H9 (cell line): Measurements from ENCODE around the gene ZBTB7A. TPM values are rescaled to one million over a fixed set of nuclear protein-coding genes. Genes with fewer than 3 reads are reported as not detected.

Experiments used
- DNase-seq: peaks from one replicate; pipeline ENCODE4 v3.0.0-alpha.2; 2017
- H2AFZ ChIP-seq: one replicate; pipeline ENCODE4 v1.6.1; 2013; ENCODE audit warnings: mild to moderate bottlenecking, low read length, control low read depth, moderate library complexity
- H2AK5ac ChIP-seq: 2 replicates; pipeline ENCODE4 v1.6.1; 2013; ENCODE audit warnings: low read length, control low read depth, mixed read lengths; ENCODE audit not compliant: insufficient read length
- H2BK120ac ChIP-seq: one replicate; pipeline ENCODE4 v1.6.1; 2013; ENCODE audit warnings: low read depth, mild to moderate bottlenecking, low read length, control low read depth, inconsistent platforms; ENCODE audit not compliant: poor library complexity, severe bottlenecking
- H2BK12ac ChIP-seq: 2 replicates; pipeline ENCODE4 v1.6.1; 2013; ENCODE audit warnings: low read length, control low read depth, mixed read lengths, low read depth; ENCODE audit not compliant: insufficient read length
- H2BK15ac ChIP-seq: 2 replicates; pipeline ENCODE4 v1.6.1; 2013; ENCODE audit warnings: low read depth, low read length, control low read depth
- H2BK20ac ChIP-seq: one replicate; pipeline ENCODE4 v1.6.1; 2013; ENCODE audit warnings: low read depth, mild to moderate bottlenecking, low read length, control low read depth, inconsistent platforms; ENCODE audit not compliant: poor library complexity, severe bottlenecking
- H2BK5ac ChIP-seq: 2 replicates; pipeline ENCODE4 v1.6.1; 2013; ENCODE audit warnings: low read length, control low read depth, mixed read lengths; ENCODE audit not compliant: insufficient read length
- H3K14ac ChIP-seq: 2 replicates; pipeline ENCODE4 v1.6.1; 2013; ENCODE audit warnings: low read length, control low read depth; ENCODE audit not compliant: insufficient read depth
- H3K18ac ChIP-seq: 2 replicates; pipeline ENCODE4 v1.6.1; 2013; ENCODE audit warnings: low read depth, mild to moderate bottlenecking, mixed read lengths, low read length, control low read depth; ENCODE audit not compliant: insufficient read length
- H3K23ac ChIP-seq: 2 replicates; pipeline ENCODE4 v1.6.1; 2013; ENCODE audit warnings: low read length, control low read depth, mixed read lengths, low read depth; ENCODE audit not compliant: insufficient read length
- H3K23me2 ChIP-seq: 2 replicates; pipeline ENCODE4 v1.6.1; 2013; ENCODE audit warnings: low read depth, mild to moderate bottlenecking, mixed read lengths, low read length, control low read depth; ENCODE audit not compliant: insufficient read length, poor library complexity, severe bottlenecking
- H3K27ac ChIP-seq: 2 replicates; pipeline ENCODE4 v1.5.1; 2013; ENCODE audit warnings: low read length, control low read depth, mixed read lengths, low read depth; ENCODE audit not compliant: insufficient read length
- H3K27me3 ChIP-seq: 2 replicates; pipeline ENCODE4 v1.6.1; 2013; ENCODE audit warnings: low read length, control low read depth, inconsistent platforms; ENCODE audit not compliant: insufficient read depth
- H3K4ac ChIP-seq: 2 replicates; pipeline ENCODE4 v1.6.1; 2013; ENCODE audit warnings: low read depth, mild to moderate bottlenecking, control low read depth, inconsistent platforms, low read length, moderate library complexity
- H3K4me1 ChIP-seq: 2 replicates; pipeline ENCODE4 v1.6.1; 2013; ENCODE audit warnings: low read length, control low read depth, inconsistent platforms; ENCODE audit not compliant: insufficient read depth
- H3K4me2 ChIP-seq: 2 replicates; pipeline ENCODE4 v1.6.1; 2013; ENCODE audit warnings: low read length, control low read depth, mixed read lengths; ENCODE audit not compliant: insufficient read length, insufficient read depth
- H3K56ac ChIP-seq: 2 replicates; pipeline ENCODE4 v1.6.1; 2013; ENCODE audit warnings: low read depth, mild to moderate bottlenecking, mixed read lengths, low read length, control low read depth; ENCODE audit not compliant: insufficient read length
- H3K79me1 ChIP-seq: 2 replicates; pipeline ENCODE4 v1.6.1; 2013; ENCODE audit warnings: low read depth, mild to moderate bottlenecking, moderate library complexity, low read length, control low read depth, inconsistent platforms; ENCODE audit not compliant: insufficient read depth, poor library complexity, severe bottlenecking
- H3K79me2 ChIP-seq: 2 replicates; pipeline ENCODE4 v1.6.1; 2013; ENCODE audit warnings: low read length, control low read depth, inconsistent platforms; ENCODE audit not compliant: insufficient read depth
- H3K9ac ChIP-seq: 2 replicates; pipeline ENCODE4 v1.6.1; 2013; ENCODE audit warnings: low read length, control low read depth, mixed read lengths; ENCODE audit not compliant: insufficient read length; ENCODE audit errors: extremely low read depth
- H3K9me3 ChIP-seq: one replicate; pipeline ENCODE4 v1.6.1; 2013; ENCODE audit warnings: low read depth, low read length, inconsistent platforms; ENCODE audit not compliant: control insufficient read depth
- H3T11ph ChIP-seq: one replicate; pipeline ENCODE4 v1.6.1; 2013; ENCODE audit warnings: mild to moderate bottlenecking, low read length, control low read depth, inconsistent platforms
- H4K20me1 ChIP-seq: one replicate; pipeline ENCODE4 v1.6.1; 2013; ENCODE audit not compliant: control insufficient read depth, insufficient read length, insufficient read depth
- H4K5ac ChIP-seq: 2 replicates; pipeline ENCODE4 v1.6.1; 2013; ENCODE audit warnings: low read depth, mild to moderate bottlenecking, mixed read lengths, low read length, control low read depth; ENCODE audit not compliant: insufficient read length
- H4K8ac ChIP-seq: replicated peaks from 2 replicates; pipeline ENCODE4 v1.6.1; 2013; ENCODE audit warnings: low read length, control low read depth, mixed read lengths, low read depth; ENCODE audit not compliant: insufficient read length
- H4K91ac ChIP-seq: 2 replicates; pipeline ENCODE4 v1.6.1; 2013; ENCODE audit warnings: low read depth, mild to moderate bottlenecking, moderate library complexity, mixed read lengths, low read length, control low read depth; ENCODE audit not compliant: insufficient read length
- H3K27ac Mint-ChIP-seq, 3 experiments: 2 replicates in 2 of 3; 3 replicates in 1 of 3; pipeline ENCODE4 v1.8.0; 2020 to 2021; ENCODE audit warnings: mixed read lengths in 3 of 3, mild to moderate bottlenecking in 1 of 3, moderate library complexity in 1 of 3
- H3K27me3 Mint-ChIP-seq: 2 replicates; pipeline ENCODE4 v1.8.0; 2021; ENCODE audit warnings: low read depth, mild to moderate bottlenecking, moderate library complexity, mixed read lengths
- H3K36me3 Mint-ChIP-seq, 3 experiments: 2 replicates in 2 of 3; 3 replicates in 1 of 3; pipeline ENCODE4 v1.8.0; 2020 to 2021; ENCODE audit warnings: low read depth in 3 of 3, mixed read lengths in 3 of 3; ENCODE audit not compliant: insufficient read depth in 1 of 3
- H3K4me1 Mint-ChIP-seq, 2 experiments: 2 replicates each; pipeline ENCODE4 v1.8.0; 2020; ENCODE audit warnings: mixed read lengths in 2 of 2
- H3K4me3 Mint-ChIP-seq, 2 experiments: 2 replicates in 1 of 2; 3 replicates in 1 of 2; pipeline ENCODE4 v1.8.0; 2020 to 2021; ENCODE audit warnings: mild to moderate bottlenecking in 2 of 2, mixed read lengths in 2 of 2, moderate library complexity in 1 of 2
- H3K9me3 Mint-ChIP-seq, 2 experiments: 2 replicates in 1 of 2; 3 replicates in 1 of 2; pipeline ENCODE4 v1.8.0; 2020; ENCODE audit warnings: mild to moderate bottlenecking in 2 of 2, mixed read lengths in 2 of 2, moderate library complexity in 1 of 2
- CTCF ChIP-seq: fragments of 200-600 bp; sonication (generic); conservative IDR thresholded peaks from 3 replicates; pipeline ENCODE4 v1.8.0; 2021; ENCODE audit warnings: antibody characterized with exemption, mild to moderate bottlenecking
- WGBS: extraction: QIAGEN DNeasy Blood & Tissue Kit; methylation state at CpG from one replicate; pipeline ENCODE4 v1.1.7; 2013; ENCODE audit warnings: missing lambda C conversion rate, low lambda C conversion rate, mixed read lengths; ENCODE audit not compliant: insufficient read length; ENCODE audit errors: extremely low coverage; 5-methylcytosine and 5-hydroxymethylcytosine counted together
- total RNA-seq: library from RNA; stranded (reverse); gene quantifications from 2 replicates; pipeline ENCODE4 v1.2.1, GENCODE V29; 2021

The ZBTB7A gene
- total RNA-seq, 1 experiment from 2014 or later: 24.9 TPM

- no peaks in the 10 kb centered on the region for H3K27me3 Mint-ChIP-seq
- no peaks in the 10 kb centered on the region for H3K23me2 ChIP-seq
- no peak overlapping the region for H2BK20ac ChIP-seq
These were observed 28.8 kb upstream of the ZBTB7A start for GRCh38 chr19:4095488-4095844.

More at GRCh38 chr19:4095488-4095844, 28.8 kb upstream of the ZBTB7A start:
- H2BK12ac ChIP-seq: no peak overlapping the region
- Mint-ChIP-seq H3K4me3 (no peak overlapping the region; a peak in 1 of 5 replicates), H3K9me3 (no peaks in the 10 kb centered on the region), H3K36me3 (peaks cover 23 to 51% (median 34%) of the 10 kb centered on the region in 3 experiments), H3K27ac (no peak overlapping the region), H3K4me1 (no peaks in the 10 kb centered on the region)
- no peaks in the 10 kb centered on the region for H3K4me1 ChIP-seq
- no peak overlapping the region for H3K18ac ChIP-seq
- H2BK120ac ChIP-seq: no peak overlapping the region
- H3K79me2 ChIP-seq: no peaks in the 10 kb centered on the region
- H3K14ac ChIP-seq: no peak overlapping the region
- H2AFZ ChIP-seq: no peak overlapping the region
- no peak overlapping the region for H3K23ac ChIP-seq
- H3K79me1 ChIP-seq: no peaks in the 10 kb centered on the region
- no CpG with 5 or more reads among the region's 12 CpGs for WGBS
- no peak overlapping the region for H4K8ac ChIP-seq
- no peaks in the 10 kb centered on the region for H3K9me3 ChIP-seq
- H3T11ph ChIP-seq: no peak overlapping the region
- H3K27ac ChIP-seq: no peak overlapping the region
- no peaks in the 10 kb centered on the region for H3K27me3 ChIP-seq
- no peak overlapping the region for H3K4me2 ChIP-seq
- H4K91ac ChIP-seq: no peak overlapping the region
- no peak overlapping the region for H3K56ac ChIP-seq
- peaks cover 3% of the 10 kb centered on the region for H4K20me1 ChIP-seq
- TF ChIP-seq CTCF: no peak
- no peak overlapping the region for H2AK5ac ChIP-seq
- no peak overlapping the region for H4K5ac ChIP-seq
- H3K4ac ChIP-seq: no peak overlapping the region
- no peak for DNase-seq
- no peak overlapping the region for H2BK5ac ChIP-seq
- H2BK15ac ChIP-seq: no peak overlapping the region
- no peak overlapping the region for H3K9ac ChIP-seq
